GM18526 (cell line): ENCODE measurements around the gene C4orf51.

Source experiments
- POLR2A ChIP-seq: IDR thresholded peaks from 3 replicates; pipeline ENCODE4 v1.6.1; 2011; ENCODE audit not compliant: insufficient read length; ENCODE audit errors: extremely low read depth

Gene C4orf51

DNA sequence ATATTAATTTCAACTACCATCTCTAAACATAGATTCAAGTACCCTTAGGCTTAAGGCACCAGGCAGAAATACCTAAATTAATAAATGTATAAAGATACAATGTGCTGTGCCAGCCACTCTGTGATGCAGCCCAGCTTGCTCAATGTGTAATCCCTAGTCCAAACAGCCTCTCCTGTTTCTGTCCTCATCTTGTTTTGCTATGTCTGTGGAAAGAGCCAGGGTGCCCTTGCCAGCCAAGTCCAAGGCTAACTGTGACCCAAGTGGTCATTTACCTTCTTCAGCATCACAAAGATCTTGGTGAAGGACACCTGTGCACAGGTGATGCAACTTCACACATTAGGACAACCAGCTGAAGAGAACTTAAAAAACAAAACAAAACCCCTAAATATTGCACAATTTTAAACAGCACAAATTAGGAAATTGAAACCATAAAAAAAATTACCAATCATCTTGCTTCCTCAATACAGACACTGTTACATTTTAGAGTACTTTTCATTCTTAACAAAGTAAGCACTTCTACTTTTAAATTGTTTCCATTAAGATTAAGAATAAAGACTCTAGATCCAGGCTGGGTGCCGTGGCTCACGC, 89.6 kb downstream of the C4orf51 start:
- TF ChIP-seq POLR2A, result no peak

GRCh38 chr4:145770124-145770523, 90.2 kb downstream of the C4orf51 start:
- TF ChIP-seq POLR2A, result no peak

DNA sequence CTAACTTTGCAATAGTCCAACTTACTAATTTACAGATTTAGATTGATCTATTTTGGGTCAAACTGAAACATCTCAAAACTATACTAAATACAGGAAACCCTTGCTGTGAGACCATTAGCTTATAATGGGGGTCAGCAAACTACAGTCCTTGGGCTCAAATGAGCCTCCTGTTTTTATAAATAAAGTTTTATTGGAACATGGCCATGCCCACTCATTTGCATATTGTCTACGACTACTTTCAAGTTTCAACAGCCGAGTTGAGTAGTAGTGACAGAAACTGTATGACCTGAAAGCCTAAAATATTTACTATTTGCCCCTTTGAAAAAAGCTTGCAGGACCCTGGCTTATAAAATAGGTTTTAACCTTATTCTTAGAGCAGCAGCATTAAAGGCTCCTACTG, 92.4 kb downstream of the C4orf51 start:
- TF ChIP-seq POLR2A, result no peak

DNA sequence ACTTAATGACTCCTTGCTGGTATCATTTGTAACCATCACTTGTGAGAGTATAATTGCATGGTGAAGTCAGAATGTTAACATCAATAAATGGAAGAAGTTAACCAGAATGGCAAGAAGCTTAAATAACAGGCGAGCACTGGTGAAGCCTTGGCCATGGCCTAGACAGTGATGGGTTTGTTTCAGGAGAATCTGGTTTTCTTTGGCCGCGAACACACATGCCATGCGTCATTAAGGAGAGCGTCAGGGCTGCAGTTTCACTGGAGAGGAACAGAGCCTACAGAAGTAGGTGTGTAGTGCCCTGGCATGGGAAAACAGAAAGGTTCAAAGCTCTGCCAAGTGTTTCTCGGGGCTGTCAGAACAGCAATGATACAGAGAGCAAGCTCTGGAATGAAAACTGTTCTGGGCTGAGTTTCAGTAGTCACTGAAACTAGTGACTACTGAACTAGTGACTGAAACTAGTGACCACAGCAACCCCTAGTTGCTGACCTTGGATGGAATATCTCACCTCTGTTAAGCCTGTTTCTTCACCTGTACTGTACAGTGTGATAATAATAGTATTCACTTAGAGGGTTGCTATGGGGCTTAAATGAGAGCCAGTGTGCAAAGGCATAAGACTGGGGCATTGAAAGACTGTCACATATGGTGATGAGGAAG, 93.8 kb downstream of the C4orf51 start:
- no peak for TF ChIP-seq POLR2A

DNA sequence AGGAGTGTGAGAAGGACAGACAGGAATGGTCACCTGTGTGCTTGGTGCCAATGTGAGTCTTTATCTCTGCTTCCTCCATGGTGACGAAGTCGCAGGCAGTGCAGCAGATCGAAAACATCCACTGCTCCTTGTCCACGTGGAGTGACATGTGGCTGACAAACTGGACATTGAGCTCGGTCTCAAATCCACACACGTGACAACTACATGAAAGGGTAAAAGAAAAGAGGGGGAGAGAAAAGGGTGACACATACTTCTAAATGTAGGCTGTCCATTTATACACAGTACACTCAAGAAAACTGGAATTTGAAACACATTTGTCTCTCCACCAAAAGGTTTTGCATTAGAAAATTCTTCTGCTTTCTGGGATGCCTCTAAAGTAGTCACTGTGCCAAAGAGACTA, 94.5 kb downstream of the C4orf51 start:
- TF ChIP-seq POLR2A, result no peak

GRCh38 chr4:145775406-145775805, 95.5 kb downstream of the C4orf51 start:
- TF ChIP-seq POLR2A, result no peak

DNA sequence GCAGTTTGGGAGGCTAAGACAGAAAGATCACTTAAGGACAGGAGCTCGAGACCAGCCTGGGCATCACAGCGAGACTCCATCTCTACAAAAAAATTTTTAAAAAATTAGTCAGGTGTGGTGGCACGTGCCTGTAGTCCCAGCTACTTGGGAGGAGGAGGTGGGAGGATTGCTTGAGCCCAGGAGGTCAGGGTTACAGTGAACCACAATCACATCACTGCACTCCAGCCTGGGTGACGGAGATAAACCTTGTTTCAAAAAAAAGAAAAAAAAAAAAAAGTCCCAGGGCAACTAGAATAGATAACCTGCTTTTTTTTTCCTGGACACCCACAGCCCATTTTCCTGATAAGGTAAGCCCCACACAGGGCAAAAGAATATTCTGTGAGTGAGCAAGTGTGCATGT, 96.3 kb downstream of the C4orf51 start:
- no peak for TF ChIP-seq POLR2A

DNA sequence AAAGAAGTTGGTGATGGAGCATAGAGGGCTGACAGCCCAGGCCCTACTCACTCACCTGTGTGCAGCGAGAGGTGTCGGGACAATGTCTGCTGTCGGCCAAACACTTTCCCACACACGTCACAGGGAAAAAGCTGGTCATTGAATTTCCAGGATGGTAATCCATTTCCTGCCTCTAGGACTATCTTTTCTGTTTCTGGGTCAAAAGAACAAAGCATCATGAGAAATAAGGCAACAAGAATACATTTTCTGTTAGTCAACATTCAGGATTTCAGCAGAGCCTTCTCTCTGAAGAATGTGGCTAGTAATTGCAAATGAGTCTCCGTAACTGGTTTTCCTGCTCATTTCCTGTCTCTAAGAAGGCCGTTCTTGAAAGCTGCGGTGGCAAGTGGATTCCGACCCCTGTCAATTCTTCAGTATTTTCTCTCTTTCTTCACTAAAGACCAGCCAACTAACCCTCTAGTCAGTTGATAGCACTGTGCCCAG, 99.4 kb downstream of the C4orf51 start:
- no peak for TF ChIP-seq POLR2A

- no peak for TF ChIP-seq POLR2A
Observed at GRCh38 chr4:145781351-145781750, 101.4 kb downstream of the C4orf51 start.
